ENCODE data around the gene PELI3.

Gene PELI3

DNA sequence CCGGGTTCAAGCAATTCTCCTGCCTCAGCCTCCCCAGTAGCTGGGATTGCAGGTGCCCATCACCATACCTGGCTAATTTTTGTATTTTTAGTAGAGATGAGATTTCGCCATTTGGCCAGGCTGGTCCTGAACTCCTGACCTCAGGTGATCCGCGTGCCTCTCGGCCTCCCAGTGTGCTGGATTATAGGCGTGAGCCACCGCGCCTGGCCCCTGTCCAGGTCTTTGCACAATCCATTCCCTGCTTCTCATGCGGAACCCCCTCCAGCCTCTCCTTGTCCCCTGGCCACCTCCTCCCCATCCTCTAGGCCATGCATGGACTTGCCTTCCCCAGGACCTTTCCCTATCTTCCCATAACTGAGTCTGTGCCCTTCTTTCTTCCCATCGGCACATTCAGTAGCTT is 22.3 kb downstream of the PELI3 start:
- no peak overlapping the region for H3K4me2 ChIP-seq (ENCODE audit: low read depth, low read length, poor library complexity, severe bottlenecking)
- peaks cover 23% of the 10 kb centered on the region; the same call in 1 of the 2 replicates for H3K36me3 ChIP-seq (ENCODE audit: insufficient read depth, low read length)

GRCh38 chr11:66489636-66490035 is 22.9 kb downstream of the PELI3 start:
- Histone ChIP-seq H3K9ac (ENCODE audit: low read depth, low read length, poor library complexity, severe bottlenecking) (no peak overlapping the region), H4K20me1 (ENCODE audit: insufficient read depth, low read length, poor library complexity, severe bottlenecking) (no peaks in the 10 kb centered on the region), H3F3A (ENCODE audit: low read depth) (no peaks in the 10 kb centered on the region), H3K4me2 (ENCODE audit: low read depth, low read length, poor library complexity, severe bottlenecking) (no peak overlapping the region), H2AFZ (ENCODE audit: low read length) (no peak overlapping the region), H3K4me3 (ENCODE audit: low read length, poor library complexity, severe bottlenecking) (no peak overlapping the region), H3K9me2 (replicated peaks; ENCODE audit: low read depth, low read length) (no peaks in the 10 kb centered on the region), H3K27me3 (ENCODE audit: insufficient read depth, low read length, poor library complexity, severe bottlenecking) (no peaks in the 10 kb centered on the region), H3K36me3 (ENCODE audit: insufficient read depth, low read length) (peaks cover 23% of the 10 kb centered on the region; the same call in 1 of the 2 replicates), H3K4me1 (ENCODE audit: insufficient read depth, low read length, poor library complexity, severe bottlenecking) (no peaks in the 10 kb centered on the region), H3K79me2 (ENCODE audit: insufficient read depth, low read length) (no peaks in the 10 kb centered on the region), H3K9me3 (ENCODE audit: insufficient read depth, low read depth, low read length) (no peaks in the 10 kb centered on the region)
- TF ChIP-seq CTCF (conservative IDR thresholded peaks at IDR 0.05; ENCODE audit: low read length), result no peak
- no peak for TF ChIP-seq EZH2phosphoT487 (IDR thresholded peaks at IDR 0.05; ENCODE audit: borderline replicate concordance)

More for the DNA sequence above, 22.3 kb downstream of the PELI3 start:
- no peaks in the 10 kb centered on the region for H3K27me3 ChIP-seq (ENCODE audit: insufficient read depth, low read length, poor library complexity, severe bottlenecking)
- no peak overlapping the region for H3K4me3 ChIP-seq (ENCODE audit: low read length, poor library complexity, severe bottlenecking)
- no peaks in the 10 kb centered on the region for H3K4me1 ChIP-seq (ENCODE audit: insufficient read depth, low read length, poor library complexity, severe bottlenecking)
- no peak overlapping the region for H2AFZ ChIP-seq (ENCODE audit: low read length)
- no peak for TF ChIP-seq EZH2phosphoT487 (IDR thresholded peaks at IDR 0.05; ENCODE audit: borderline replicate concordance)
- no peaks in the 10 kb centered on the region for H4K20me1 ChIP-seq (ENCODE audit: insufficient read depth, low read length, poor library complexity, severe bottlenecking)
- no peaks in the 10 kb centered on the region for H3K79me2 ChIP-seq (ENCODE audit: insufficient read depth, low read length)
- H3K9ac ChIP-seq (ENCODE audit: low read depth, low read length, poor library complexity, severe bottlenecking), result no peak overlapping the region
- H3K9me2 ChIP-seq (replicated peaks; ENCODE audit: low read depth, low read length), result no peaks in the 10 kb centered on the region
- H3K9me3 ChIP-seq (ENCODE audit: insufficient read depth, low read depth, low read length), result no peaks in the 10 kb centered on the region
- no peaks in the 10 kb centered on the region for H3F3A ChIP-seq (ENCODE audit: low read depth)

DNA sequence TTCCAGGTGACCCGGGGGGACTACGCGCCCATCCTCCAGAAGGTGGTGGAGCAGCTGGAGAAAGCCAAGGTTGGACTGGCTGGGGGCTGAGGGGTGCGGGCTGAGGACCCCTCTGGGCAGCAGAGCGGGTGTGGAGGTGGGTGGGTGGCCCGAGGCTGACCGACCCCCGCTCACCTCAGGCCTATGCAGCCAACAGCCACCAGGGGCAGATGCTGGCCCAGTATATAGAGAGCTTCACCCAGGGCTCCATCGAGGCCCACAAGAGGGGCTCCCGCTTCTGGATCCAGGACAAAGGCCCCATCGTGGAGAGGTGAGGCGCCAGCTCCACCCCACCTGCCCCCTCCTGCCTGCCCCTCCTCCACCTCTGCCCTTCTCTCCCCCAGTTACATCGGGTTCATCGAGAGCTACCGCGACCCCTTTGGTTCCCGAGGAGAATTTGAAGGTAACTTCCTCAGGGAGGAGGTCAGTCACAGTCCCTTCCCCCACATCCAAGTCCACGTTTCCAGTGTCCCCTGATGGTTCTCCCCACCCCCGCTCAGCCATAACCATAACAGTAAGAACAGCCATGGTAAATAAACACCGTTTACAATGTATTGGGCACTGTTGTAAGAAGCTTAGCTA is 24.7 kb downstream of the PELI3 start:
- Histone ChIP-seq H3K9me3 (ENCODE audit: insufficient read depth, low read depth, low read length) (no peaks in the 10 kb centered on the region), H3K4me3 (ENCODE audit: low read length, poor library complexity, severe bottlenecking) (no peak overlapping the region), H3F3A (ENCODE audit: low read depth) (no peaks in the 10 kb centered on the region), H3K27me3 (ENCODE audit: insufficient read depth, low read length, poor library complexity, severe bottlenecking) (no peaks in the 10 kb centered on the region), H3K9ac (ENCODE audit: low read depth, low read length, poor library complexity, severe bottlenecking) (no peak overlapping the region), H3K4me1 (ENCODE audit: insufficient read depth, low read length, poor library complexity, severe bottlenecking) (no peaks in the 10 kb centered on the region), H4K20me1 (ENCODE audit: insufficient read depth, low read length, poor library complexity, severe bottlenecking) (no peaks in the 10 kb centered on the region), H2AFZ (ENCODE audit: low read length) (no peak overlapping the region), H3K79me2 (ENCODE audit: insufficient read depth, low read length) (no peaks in the 10 kb centered on the region), H3K9me2 (replicated peaks; ENCODE audit: low read depth, low read length) (no peaks in the 10 kb centered on the region), H3K4me2 (ENCODE audit: low read depth, low read length, poor library complexity, severe bottlenecking) (no peak overlapping the region), H3K36me3 (ENCODE audit: insufficient read depth, low read length) (peaks cover 23% of the 10 kb centered on the region; the same call in 1 of the 2 replicates)
- no peak for TF ChIP-seq EZH2phosphoT487 (IDR thresholded peaks at IDR 0.05; ENCODE audit: borderline replicate concordance)
- TF ChIP-seq CTCF (conservative IDR thresholded peaks at IDR 0.05; ENCODE audit: low read length), result peak; percentile 46

Data from Loucy (cell line).